ENCODE results near the gene ZNF69.

ZNF69 gene

DNA sequence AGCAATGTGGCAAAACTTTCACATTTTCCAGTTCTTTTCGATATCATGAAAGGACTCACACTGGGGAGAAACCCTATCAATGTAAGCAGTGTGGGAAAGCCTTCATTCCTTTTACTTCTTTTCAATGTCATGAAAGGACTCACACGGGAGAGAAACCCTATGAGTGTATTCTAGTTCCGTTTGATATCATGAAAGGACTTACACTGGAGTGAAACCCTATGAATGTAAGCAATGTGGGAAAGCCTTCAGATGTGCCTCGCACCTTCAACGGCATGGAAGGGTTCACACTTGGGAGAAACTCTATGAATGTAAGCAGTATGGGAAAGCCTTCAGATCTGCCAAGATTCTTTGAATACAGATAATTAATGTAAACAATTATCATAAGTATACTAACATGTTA lies 62.7 kb downstream of the ZNF69 start:
- no peak for DNase-seq

Data from anterior cingulate cortex (tissue), 58 donors.